Left lobe of liver (tissue), 2 donors: ENCODE measurements around the gene RBKS. TPM values are rescaled to one million over a fixed set of nuclear protein-coding genes. Genes with fewer than 3 reads are reported as not detected.

Experiments used
- ATAC-seq: fragments of 200-7000 bp; cut with Tn5 transposase; one replicate; pipeline ENCODE4 v1.9.1; 2020; ENCODE audit warnings: mild to moderate bottlenecking, moderate library complexity
- DNase-seq: peaks from one replicate; pipeline ENCODE4 v3.0.0-alpha.2; 2020; ENCODE audit warnings: low spot score
- total RNA-seq: library from RNA; stranded (reverse); gene quantifications from one replicate; pipeline ENCODE4 v1.2.1, GENCODE V29; 2021
- donor health status: DM: no; HTN: no; CAD: no; lungs with moderate emphysema.
- donor health status: DM: no; HTN: yes; CAD: no.

The RBKS gene
- total RNA-seq: 13.3 TPM

DNA sequence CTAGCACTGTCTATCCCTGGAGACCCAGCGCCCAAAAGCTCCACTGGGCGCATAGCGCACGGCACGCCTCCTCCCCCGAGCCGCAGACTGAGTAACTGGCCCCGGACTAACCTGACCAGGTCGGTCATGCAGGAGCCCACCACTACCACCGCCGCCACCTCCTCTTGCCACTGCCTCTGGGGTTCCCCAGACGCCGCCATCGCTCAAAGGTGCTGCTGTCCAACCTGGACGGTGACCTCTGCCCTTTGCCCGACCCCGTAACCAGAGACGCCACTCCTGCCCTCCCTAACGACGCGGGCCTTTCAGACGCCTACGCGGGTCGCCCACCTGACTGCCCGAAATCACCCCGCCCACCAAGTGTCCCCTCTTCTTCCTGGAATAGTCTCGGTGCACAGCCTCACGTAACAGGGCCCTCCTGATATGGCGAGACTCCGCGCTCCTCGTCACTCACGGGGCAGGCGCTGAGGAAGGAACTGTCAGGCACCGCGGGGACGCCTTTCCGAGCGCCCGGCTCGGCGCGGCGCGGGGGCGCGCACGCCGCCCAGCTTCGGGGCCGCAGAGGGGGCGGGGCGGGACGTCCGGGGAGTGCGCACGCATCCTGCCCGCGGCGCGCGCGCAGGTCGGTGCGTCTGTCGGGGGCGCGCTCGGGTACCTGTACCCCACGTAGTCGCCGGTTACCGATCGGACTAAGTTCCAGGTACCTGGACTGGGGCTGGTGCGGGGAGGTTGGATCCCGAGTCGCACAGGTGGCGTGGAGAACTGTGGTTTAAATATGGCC is at the start of gene RBKS, which contains the start of gene BABAM2:
Gene RBKS, minus strand, starts transcription at position 242 of the 778 bp plus-strand sequence. Its CDS starts 42 bp downstream, at position 200.
Gene BABAM2, plus strand, starts transcription at position 584 of the 778 bp plus-strand sequence. CDS start 3,828 bp downstream, outside the sequence.
- ATAC-seq: peak; percentile 95
- peak; percentile 95 for DNase-seq

DNA sequence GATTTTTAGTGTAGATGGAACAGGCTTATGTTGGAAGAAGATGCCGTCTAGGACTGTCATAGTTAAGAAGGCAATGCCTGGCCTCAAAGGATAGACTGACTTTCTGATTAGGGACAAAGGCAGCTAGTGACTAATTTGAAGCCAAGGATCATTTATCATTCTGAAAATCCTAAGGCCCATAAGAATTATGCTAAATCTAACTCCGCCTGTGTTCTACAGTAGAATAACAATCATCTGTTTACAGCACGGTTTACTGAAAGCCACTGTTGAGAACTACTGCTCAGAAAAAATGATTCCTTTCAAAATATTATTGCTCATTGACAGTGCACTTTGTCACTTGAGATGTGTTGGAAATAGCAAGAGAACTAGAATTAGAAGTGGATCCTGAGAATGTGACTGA is 44.8 kb upstream of the RBKS start:
- DNase-seq: no peak
- no peak for ATAC-seq

DNA sequence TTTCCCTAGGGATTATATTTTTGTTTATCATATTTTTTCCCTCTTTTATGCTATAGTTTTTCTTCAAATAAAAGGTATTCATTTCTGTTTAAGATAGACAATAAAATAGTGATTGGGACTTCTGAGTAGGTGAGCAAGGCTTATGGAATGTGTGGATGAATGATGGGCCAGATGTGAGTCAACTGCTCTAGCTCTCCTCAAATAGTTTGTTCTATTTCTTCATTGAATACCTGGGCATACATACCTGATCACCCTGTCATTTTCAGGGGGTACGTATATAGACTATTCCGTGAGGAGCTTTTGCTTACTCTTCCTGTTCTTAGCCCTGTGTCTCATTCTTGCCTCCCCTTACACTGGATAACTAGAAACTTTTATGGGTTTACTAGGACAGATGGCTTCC is 42.2 kb upstream of the RBKS start:
- DNase-seq: no peak
- ATAC-seq: no peak

DNA sequence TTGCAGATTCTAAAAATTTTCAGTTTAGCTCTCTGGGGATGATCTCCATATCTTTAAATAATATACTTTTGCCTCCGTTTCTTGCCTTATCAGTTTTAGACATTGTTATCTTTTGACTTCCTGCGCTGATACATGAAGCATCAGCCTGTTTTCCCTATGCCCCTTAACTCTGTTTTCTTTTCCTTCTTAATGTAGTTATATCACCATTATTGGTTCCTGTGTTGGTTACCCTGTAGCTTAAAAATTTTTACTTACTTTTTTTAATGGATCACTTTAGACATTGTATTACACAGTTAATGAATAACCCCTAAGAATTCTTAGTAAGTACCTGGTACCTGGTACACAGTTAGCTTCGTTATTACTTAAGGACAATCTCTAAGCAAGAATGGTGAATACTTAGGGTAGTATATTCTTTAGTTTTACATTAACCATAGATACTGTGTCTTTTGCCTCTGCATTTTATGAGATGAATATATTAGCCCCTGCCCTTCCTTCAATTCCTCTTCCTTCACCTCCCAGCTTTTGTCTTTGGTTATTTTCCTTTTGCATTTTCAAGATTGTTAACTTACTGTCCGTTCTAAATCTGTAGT is 41.3 kb upstream of the RBKS start:
- no peak for DNase-seq
- ATAC-seq: no peak

DNA sequence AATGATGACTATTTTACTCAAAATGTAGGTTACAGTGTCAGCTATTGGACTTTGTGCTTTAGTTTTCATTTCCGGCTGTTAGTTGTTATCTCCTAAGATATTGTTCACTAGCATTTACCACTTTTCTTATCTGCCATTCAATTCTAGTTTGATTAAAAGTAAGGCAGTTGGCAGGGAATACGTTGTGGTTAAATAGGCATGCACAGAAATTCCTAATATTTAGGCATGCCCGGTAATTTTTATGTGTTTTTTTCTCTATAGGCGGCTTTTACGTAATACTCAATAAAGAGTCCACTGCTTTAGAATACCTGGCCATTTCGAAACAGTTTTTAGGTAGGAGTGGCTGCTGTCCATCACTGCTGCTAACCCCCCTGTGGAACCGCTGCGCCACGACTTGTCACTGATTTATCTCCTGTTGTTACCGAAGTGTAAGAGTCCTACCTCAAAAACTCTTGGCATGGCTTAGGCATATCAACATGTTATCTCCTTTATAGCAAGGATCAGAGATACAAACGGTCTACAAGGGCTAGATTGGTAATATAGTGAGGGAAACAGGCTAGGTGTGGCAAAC is 39.8 kb upstream of the RBKS start:
- ATAC-seq (no peak), DNase-seq (no peak)

DNA sequence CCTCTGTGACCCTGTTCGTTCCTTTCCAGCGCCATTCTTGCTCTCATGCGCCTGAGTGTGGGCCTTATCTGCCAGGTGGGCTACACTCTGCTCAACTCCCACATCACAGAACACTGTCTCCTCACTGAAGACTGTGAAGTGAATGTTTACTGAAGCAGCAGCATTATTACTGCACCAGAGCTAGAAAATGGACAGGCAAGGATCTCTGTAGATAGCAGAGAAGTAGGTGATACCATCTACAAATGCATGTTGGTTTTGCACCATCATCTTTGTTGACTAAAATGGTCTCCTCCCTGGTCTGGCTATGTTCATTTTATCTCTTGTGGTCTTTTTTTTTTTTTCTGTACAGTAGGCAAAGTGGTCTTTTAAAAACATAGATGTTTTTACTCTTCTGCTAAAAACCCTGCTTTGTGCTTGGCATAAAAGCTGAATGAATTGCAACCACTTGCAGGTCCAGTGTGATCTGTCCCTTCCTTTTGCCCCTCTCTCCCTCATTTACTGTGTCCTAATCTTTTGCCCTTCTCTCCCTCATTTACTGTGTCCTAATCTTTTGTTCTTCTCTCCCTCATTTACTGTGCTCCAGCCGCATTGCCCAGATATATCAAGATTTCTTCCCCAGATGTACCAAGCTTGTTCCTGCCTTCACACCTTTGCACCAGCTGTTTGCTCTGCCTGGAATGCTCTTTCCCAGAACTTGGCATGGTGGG is 35.7 kb upstream of the RBKS start:
- DNase-seq: no peak
- ATAC-seq: no peak

DNA sequence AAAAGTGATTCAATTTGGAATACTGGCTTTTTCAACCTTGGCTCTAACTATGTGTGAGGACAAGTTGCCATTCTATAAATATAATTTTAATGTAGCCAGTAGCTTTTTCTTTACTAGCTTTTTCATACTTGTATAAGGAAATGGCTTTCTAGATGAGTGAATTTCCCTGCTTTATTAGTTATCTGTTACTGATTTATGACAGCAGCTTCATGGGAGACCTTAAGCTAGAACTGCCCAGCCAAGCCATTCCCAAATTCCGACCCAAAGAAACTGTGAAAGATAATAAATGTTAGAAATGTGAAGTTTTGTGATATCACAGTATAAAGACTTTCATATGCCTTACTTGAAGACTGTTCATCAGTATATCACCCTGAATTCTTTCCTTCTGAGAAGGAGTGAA is 32.7 kb upstream of the RBKS start:
- DNase-seq (no peak), ATAC-seq (no peak)

DNA sequence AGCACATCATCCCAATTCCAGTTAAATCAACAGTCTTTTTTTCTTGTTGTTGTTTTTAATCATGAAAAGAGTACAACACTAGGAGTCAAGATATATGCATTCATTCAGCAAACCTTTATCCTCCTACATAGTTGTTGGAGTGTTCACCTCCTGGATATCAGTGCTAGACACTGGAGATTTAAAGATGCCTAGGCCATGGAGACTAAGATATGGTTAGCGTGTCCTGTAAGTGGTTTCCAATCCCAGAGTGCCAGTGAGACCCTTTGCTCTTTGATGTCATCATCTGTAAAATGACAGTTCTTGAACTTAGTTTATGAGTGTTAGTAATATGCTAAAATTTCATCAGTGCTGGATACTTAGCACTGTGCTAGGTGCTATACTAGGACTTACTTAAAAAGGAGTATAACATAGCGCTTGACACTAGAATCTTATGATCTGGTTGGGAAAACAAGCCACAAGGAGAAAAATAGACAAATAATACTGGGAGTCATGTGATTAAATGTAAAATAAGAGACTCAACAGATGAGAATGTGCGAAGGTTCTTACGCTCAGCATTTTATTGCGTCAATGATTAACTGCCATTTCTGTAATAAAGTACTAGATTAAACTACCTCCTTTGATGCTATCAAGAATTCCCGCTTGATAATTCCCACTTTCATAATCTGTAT is 31.8 kb upstream of the RBKS start:
- ATAC-seq (no peak), DNase-seq (no peak)

DNA sequence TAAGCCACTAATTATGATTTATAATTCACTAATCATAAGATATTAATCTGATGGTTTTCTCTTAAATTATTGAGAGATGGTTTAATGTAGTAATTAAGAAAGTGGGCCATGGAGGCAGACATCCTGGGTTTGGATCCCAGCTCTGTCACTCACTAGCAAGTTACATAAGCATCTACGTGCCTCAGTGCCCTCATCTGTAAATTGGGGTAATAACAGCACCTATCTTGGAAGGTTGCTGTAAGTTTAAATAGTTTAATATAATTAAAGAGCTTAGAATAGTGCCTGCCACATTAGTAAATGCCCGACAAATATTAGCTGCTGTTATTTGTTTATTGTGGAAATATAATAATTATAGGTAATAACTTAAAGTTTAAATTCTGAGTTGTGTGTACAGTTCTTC is 31.2 kb upstream of the RBKS start:
- no peak for ATAC-seq
- DNase-seq: no peak

DNA sequence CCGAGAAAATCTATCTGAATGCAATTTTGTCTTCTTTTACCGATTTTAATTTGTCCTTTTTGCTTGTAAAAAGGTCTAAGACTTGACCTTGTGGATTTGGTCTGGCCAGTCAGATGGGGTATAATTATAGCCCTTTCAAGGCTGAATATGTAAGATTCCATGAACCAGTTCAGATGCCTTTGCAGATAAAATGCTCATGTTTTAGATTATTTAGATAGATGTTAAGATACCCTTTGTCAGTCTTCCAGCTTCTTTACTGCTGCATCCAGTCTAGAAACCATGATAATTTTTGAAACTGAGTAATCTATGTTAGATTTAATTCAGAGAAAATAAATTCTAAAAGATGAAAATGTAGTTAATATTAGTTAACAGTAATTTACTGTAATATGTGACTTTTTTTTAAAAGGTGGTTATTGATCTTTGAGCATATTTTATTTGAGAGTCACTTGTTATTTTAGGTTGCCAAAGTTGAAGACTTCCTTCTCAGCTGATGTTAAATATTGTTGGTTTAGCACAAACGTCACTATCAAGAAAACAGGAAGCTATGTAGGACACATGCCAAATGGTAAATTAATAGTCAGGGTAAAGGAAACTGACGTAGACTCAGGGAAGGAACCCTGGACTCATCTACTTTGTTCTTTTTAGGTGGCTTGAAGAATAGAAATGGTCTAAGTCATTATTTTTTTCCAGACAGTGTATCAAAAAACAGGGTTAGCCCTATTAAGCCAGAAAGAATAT is 30.1 kb upstream of the RBKS start:
- DNase-seq (no peak), ATAC-seq (peak; percentile 57)

DNA sequence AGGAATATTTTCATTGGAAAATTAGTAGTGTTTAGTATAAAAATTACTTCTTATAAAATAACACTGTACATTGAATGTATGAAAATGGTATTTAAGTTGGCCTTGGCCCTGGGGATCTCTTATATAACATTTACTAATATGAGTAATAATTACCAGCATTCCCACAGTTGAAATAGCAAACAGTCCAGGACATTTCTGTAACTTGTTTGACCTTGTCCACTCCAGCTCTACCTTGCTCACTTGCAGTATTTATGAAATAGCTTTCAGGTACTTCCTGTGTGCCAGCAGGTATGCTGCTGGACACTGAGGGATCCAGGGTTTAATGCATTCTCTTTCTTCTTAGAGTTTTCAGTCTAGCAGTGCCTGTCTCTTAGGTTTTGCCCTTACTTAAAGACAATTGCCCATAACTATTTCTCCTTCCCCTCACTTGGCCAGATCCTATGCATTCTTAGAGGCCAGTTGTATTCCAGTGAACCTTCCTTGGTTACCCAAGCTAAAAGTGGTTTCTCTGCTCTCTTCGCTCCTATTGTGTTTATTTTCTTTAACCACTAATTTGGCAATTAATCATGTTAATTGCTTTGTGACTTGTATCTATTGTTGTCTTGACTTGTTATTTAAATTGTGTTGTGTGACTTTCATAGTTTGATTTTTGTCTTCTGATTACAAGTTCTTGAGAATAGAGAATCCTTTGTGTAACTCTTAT is 26.3 kb upstream of the RBKS start:
- DNase-seq: no peak
- peak; percentile 84 for ATAC-seq

DNA sequence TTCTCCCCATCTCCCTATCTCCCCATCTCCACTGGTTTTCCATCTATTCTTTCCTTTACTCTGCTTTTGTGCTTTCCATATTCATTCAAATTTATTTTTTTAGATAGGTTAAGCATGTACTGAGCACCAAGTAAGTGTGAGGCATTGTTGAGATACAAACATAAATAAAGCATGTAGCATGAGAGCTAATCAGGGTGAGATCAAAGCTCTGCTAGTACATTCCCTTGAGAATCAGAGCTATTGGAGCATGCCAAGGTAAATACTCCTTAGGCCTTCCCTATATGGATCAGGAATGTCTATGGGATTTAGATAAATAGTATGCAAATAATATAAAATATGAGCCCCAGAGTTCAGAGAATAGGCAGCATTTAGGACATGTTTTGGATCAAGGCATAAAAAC is 25.7 kb upstream of the RBKS start:
- ATAC-seq (peak; percentile 37), DNase-seq (no peak)

DNA sequence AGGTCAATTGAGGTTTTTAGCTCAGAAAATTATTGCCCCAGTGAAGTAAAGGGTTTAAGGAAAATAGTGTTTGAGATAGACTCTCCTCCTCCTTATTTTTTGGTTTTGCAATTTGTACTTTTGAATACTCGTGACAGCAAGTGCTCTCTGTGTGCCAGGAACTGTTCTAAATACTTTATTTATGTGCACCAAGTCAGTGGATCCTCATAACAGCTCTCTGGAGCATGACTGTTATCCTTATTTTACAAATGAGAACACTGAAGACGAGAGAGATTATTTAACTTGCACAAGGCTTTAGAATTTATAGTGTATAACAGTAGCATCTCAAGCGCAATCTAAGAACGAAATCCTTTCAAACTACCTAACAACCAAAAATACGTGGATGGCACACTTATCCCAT is 25.0 kb upstream of the RBKS start:
- ATAC-seq (peak; percentile 37), DNase-seq (no peak)

DNA sequence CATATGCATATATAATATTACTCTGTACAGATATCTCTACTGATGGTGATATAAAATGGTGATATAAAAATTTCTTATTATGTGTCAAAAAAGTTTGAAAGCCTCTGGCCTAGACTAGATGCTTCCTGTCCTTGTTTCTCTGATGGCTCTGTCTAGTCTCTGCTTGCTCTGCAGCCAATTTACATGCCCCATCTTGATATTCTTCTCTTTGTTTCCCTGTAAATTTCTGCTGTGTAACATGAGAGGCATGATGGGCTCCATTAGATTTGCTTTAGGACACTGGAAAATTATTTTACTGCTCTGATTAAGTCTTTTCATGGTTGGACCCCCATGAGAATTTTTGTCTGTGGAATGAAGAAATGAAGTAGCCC is 24.6 kb upstream of the RBKS start:
- ATAC-seq (no peak), DNase-seq (no peak)

DNA sequence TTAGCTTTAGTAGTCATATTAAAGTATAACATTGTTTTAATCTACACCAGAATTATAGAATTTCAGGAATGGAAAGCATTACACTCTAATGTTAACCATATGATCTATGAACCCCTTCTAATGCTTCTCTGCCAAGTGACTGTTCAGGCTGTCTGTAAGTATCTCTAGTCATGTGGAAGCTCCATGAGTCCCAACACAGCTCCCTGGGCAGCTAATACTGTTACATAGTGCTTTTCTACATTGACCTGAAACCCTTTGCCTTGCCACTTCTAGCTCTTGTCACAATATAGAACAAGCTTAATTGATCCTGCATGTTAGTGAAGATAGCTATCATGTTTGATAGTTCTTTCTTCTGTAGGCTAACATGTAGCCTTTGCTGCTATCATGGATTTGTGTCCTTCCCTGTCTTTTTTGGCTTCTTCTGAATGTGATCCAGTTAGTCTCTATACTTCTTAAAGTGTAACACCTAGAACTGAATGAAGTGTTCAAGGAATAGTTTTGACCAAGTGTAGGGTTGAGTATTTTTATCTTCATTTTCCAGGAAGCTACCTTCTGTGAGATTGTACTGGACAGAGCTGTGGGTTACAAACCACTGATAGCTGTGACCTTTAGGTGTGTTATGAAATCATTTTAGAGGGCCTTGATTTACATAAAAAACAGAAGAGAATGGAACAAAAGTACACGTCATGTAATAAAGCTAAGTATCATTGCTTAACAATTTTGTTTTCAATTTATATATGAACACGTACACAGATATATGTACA is 24.0 kb upstream of the RBKS start:
- DNase-seq (no peak), ATAC-seq (peak; percentile 34)

DNA sequence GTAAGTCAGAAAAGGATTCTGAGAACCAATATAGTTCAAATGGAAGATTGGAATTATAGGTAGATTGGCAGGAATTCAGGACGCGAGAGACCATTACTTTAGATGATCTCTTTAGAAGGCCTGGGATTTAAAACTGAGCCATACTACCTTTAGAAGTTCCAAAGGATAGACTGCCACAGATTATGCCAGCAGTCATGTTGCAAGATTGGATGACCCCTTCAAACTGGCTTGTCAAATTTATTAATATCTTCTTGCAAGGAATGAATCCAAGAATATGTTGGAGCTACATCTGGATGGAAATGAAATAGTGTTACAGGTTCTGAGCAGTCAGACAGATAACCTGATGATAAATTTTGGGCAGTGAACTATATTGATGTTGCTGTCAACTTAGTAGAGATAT is 22.3 kb upstream of the RBKS start:
- ATAC-seq: no peak
- DNase-seq: no peak

DNA sequence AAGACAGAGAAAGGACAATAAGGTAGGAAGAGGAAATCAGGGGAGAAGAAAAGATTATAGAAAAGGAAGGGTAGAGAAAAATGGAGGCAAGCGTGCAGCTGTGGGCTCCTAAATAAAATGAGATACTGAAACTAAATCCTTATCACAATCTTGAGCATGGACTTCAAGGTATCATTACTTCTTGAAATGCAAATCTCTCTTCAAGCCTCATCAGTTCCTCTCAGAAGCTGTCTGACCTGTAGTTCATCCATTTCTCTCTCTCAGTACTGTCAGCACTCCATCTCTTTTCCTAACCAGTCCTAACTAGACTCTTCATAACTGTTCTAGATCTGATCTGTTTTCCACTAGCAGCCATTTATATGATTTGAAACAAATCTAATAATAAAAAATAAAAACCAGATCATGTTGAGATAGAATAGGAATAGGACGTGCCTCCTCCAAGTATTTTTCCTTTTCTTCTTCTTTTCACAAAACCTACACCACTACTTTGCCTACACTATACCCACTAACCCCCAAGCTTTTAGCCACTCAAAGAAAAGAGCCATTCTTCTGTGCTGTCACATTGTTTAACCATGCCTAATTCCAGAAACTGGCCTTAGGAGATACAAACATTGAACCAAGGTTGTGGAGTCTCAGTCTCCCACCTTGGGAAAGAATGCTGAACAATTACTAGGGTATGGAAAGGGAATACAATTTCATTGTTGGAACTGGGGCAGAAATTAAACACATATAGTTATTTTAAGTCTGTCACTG is 21.4 kb upstream of the RBKS start:
- DNase-seq (no peak), ATAC-seq (no peak)

DNA sequence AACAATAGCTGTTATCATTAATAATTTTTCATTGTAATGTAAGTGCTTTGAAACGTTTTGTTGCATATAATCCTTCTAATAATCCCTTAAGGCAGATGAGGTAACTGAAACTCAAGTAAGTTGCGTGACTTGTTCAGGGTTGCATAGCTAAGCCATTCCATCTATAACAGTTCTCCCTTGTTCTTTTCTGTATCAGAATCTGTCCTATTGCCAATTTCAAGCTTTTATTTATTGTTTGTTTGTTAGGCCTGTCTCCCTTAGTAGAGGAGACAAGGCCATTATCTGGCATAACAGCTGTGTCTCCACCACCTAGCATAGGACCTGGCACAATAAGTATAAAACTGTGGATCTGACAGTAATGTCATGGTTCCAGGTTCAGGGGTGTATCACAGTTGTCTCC is 19.7 kb upstream of the RBKS start:
- no peak for ATAC-seq
- no peak for DNase-seq
